Left ventricle myocardium superior (tissue), 1 donor: Measurements from ENCODE around the gene RPH3AL. TPM values are rescaled to one million over a fixed set of nuclear protein-coding genes. Genes with fewer than 3 reads are reported as not detected.
A peak's percentile ranks its signal among the peaks of the same experiment; 100 is the strongest.
"Not testable (repeated sequence)": the region's sequence is repeated elsewhere in the genome, so short reads cannot be mapped to it uniquely, and the experiment has no call there.

Experiments used
- ATAC-seq: fragments of 200-7000 bp; cut with Tn5 transposase; one replicate; pipeline ENCODE4 v1.9.1; 2020; ENCODE audit warnings: mild to moderate bottlenecking, moderate library complexity
- DNase-seq: peaks from one replicate; pipeline ENCODE4 v3.0.0-alpha.2; 2020
- intact Hi-C: fragments of 100-400 bp; cut with micrococcal nuclease; formaldehyde crosslinking; loops from one replicate; pipeline ENCODE4 v1.11.0; 2022
- total RNA-seq: library from RNA; stranded (reverse); fragmentation: NEBNext Ultra II Directional; extraction: Animal tissue kit (Norgen Biotek cat#: 25700); gene quantifications from one replicate; pipeline ENCODE4 v1.2.1, GENCODE V29; 2021
- donor health status: DM: no; HTN: yes; CAD: no; lungs with severe emphysema.

RPH3AL gene
- total RNA-seq, 1 donor from 2014 or later = 3.8 TPM

DNA sequence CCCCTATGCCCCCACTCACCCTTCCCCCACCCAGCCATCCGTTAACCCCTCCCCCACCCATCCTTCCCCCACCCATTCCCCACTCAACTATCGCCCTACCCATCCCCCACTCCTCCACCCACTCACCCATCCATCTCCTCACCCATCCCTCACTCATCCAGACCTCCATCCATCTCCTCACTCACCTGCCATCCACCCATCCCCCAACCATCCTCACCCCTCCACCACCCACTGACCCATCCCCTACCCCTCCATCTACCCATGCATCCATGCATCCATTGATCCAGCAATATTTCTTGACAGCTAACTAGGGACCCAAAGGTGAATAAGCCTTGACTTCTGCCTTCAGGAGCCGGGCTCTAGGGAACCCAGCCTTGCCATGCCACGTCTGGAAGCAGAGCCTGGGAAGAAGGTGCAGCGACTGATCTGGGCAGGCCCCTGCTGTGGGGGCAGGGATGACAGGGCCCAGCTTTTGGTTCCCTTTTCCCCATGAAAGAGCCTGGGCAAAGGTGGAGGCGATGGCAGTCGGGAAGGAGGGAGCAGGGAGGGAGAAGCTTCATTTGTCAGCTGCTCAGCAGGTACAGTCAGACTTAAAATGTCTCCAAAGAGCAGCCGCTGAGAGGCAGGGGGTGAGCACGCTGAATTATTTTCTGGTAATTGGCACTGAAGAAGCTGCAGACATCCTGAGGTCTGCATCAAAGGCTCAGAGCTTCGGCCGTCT is 148.0 kb downstream of the RPH3AL start:
- DNase-seq (no peak), ATAC-seq (no peak)
- intact Hi-C loops = no loop called here

DNA sequence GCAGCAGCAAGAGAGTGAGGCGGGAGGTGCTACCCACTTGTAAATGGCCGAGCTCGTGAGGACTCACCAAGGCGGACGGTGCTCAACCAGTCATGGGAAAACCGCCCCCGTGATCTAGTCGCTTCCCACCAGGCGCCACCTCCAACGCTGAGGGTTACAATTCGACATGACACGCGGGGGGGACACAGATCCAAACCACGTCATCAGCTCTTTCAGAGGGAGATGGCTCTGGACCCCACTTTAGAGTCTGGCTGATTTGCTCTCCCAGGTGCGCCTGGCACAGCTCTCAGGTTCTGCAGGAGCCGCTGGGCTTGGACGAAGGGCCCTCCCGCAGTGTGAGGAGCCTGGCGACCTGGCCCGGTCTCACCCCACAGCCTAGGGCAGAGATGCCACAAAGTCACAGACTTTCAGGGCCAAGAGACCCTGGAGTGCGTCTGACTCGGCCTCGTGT is 150.1 kb downstream of the RPH3AL start:
- intact Hi-C loops = no loop called here
- DNase-seq (no peak), ATAC-seq (no peak)

DNA sequence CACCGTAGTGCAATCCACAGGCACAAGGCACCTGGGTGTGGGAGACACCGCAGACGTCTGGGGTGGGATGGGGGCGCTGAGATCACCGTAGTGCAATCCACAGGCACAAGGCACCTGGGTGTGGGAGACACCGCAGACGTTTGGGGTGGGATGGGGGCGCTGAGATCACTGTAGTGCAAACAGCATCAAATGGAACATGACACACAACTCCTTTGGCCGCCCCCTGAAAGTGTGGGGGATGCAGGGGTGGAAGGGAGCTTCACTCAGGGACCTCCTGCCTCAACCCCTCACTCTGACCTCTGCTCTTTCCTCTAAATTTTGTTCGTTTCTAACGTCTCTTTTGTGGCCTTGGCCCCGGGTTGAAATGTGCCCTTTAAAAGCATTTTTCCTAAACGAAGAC is 150.9 kb downstream of the RPH3AL start:
- ATAC-seq, DNase-seq, intact Hi-C loops: not testable (repeated sequence)

DNA sequence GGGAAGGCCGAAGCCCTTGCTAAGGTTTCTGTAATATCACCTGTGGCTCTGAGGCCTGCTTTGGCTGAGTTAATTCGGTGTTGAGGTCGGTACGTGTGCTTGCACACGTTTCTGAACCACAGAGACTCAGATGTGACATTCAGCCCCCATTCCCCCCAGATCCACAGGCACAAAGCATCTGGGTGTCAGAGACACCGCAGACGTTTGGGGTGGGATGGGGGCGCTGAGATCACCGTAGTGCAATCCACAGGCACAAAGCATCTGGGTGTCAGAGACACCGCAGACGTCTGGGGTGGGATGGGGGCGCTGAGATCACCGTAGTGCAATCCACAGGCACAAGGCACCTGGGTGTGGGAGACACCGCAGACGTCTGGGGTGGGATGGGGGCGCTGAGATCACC is 151.3 kb downstream of the RPH3AL start:
- intact Hi-C loops, ATAC-seq, DNase-seq: not testable (repeated sequence)

DNA sequence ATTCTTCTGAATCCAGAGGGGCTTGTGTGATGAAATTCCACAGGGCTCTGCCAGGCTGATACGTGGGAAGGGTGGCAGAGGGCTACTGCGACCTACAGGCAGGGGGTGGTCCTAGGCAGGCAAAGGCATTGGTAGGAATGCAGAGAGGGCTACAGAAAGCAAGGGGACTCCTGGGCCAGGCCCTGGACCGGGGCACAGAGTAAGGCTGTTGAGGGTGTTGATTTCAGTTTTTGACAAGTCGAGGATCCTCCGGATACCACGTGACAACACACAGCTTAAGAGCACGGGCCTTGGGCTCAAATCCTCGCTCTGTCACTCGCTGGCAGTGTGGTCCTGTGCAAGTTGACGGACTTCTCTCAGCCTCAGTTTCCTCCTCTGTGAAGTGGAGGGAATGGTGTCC is 152.0 kb downstream of the RPH3AL start:
- DNase-seq = no peak
- ATAC-seq = peak; percentile 27
- intact Hi-C loops = no loop called here

DNA sequence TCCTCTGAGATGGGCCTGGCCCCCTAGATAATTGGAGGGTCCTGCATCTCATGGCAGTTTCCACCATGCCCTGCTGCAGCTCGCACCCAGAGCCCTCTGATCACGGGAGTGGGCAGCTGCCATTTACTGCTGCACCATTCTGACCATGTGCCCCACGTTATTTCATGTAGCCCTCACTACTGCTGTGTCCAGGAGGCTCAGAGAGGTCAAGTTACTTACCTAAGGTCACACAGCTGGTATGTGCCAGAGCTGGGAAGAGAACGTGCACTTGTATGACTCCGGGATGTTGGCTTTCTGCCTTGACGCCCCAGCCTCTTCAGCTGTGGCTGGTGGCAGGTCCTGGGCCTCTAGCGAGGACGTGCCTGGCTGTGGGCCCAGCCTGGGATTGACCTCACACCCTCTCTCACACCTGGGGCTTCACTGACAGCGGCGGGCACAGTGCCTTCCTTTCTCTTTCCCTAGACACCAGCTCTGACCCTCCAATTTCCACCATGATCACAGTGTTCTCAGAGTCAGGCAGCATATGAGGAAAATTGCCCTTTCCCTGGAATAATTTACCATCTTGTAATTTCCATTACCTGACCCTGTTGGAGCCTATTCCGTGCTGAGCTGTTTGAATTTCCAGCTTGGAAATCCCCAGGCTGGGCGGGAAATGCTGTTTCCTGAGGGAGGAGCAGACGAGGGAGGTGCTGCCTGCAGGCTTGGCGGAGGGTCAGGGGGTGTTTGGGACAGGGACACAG is 152.6 kb downstream of the RPH3AL start:
- intact Hi-C loops = no loop called here
- DNase-seq (peak; percentile 60), ATAC-seq (peak; percentile 62)

DNA sequence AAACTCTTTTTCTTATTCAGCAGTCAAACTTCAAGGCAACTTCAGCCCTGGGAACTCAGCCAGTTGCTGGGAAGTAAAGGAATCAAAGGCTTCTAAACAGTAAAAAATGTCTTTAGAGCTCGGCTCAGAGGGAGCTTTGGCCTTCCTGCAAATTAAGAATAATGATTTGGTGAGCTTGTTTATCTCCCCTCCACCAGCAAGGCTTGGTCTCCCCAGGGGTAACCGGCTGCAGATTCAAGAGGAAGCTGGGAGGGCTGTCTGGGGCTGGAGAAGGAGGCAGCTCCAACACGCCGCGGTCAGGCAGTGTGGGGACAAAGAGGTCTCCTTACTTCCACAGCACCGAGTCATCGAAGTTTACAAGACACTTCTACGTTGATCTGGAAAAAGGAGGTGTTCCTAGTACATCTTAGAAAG is 153.4 kb downstream of the RPH3AL start:
- DNase-seq = no peak
- peak; percentile 41 for ATAC-seq
- intact Hi-C loops = no loop called here

DNA sequence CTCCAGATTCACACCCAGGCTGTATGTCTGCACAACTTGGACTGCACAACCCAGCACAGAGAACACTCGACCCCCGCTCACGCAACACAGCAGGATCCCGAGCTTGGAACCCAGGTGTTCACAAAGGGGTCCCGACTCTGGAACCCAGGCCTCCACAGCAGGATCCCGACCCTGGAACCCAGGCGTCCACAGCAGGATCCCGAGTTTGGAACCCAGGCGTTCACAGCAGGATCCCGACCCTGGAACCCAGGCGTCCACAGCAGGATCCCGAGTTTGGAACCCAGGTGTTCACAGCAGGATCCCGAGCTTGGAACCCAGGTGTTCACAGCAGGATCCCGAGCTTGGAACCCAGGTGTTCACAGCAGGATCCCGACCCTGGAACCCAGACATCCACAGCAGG is 154.4 kb downstream of the RPH3AL start:
- ATAC-seq, intact Hi-C loops, DNase-seq: not testable (repeated sequence)

DNA sequence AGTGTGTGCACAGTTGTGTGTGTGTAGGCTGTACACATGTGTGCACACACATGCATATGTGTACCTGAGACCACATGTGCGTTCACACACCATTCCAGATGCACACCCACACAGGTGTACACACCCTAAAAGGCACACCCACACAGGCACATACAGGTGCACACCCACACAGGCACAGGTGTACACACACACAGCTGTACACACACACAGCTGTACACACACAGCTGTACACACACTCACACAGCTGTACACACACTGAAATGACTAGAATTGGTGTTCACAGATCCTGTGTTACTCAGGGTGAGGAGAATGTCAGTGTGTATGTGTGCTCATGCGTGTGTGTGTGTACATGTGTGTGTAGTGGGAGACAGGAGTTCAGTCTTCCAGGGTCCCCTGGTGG is 155.3 kb downstream of the RPH3AL start:
- DNase-seq = no peak
- ATAC-seq = no peak
- intact Hi-C loops = no loop called here

DNA sequence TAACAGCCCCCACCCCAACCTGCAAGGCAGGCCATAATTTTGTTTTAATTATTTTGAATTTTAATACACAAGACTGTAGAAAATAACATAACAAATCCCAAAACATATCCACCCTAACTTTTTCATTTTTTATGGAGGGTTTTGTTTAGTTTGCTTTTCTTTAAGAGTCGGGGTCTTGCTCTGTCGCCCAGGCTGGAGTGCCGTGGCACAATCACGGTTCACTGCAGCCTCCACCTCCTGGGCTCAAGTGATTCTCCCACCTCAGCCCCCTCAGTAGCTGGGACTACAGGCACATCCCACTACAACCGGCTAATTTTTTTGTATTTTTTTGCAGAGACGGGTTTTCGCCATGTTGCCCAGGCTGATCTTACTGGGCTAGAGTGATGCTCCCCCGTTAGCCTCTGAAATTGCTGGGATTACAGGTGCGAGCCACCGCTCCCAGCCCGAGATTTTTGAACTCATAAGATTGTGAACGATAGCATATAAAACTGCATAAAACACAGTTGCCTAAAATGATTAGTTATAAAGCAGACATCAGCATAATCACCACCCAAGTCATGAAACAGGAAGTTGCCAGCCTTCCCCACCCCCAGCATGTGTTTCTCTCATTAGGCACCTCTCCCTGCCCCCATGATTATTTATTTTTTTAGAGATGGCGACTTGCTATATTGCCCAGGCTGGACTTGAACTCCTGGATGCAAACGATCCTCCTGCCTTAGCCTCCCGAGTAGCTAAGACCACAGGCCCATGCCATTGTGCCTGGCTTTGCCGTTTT is 157.6 kb downstream of the RPH3AL start:
- DNase-seq (no peak), ATAC-seq (no peak)
- intact Hi-C loops = no loop called here

DNA sequence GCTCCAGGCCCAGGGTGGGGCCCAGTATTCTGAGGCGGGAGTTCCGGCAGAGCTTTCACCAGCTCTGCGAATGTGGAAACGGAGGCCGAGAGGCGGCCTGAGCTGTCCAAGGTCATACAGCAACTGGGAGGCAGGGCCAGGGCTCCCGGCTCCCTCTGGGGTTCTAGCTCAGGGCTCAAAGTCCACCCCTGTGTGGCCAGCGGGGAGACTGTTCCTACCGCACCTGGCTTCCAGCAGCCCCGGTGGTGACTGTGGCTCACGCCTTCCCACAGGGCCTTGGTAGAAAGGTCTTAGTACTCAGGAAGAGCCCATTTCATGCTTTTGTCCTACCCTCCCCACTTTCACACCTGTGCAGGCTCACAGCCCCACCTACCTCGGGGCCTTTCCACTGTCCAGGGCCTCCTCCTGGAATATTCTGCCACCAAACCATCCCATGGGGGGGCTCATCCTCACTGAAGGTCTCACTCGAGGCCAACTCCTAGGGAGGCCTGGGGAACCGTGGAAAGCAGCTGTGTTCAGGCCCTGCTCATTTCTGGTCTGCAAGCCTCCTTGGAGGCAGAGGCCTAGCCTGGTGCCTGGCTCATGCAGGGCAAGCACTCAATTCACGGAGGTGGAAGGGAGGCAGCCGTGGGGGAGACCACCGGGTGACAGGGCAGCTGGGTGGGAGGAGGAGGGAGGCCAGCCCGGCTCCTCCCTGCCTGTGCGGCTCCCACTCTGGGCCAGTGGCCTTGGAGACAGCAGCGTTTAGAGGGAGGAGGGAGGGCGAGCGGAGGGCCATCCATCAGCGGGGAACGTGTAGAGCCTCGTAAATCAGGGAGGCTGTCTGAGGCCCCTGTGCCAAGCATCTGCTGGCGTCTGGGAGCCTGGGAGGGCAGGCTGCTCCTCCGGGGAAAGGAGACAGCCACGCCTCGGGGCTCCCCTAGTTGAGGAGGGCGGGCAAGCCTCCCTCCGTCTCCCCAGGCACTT is 158.5 kb downstream of the RPH3AL start:
- DNase-seq (no peak), ATAC-seq (no peak)
- intact Hi-C loops = no loop called here

DNA sequence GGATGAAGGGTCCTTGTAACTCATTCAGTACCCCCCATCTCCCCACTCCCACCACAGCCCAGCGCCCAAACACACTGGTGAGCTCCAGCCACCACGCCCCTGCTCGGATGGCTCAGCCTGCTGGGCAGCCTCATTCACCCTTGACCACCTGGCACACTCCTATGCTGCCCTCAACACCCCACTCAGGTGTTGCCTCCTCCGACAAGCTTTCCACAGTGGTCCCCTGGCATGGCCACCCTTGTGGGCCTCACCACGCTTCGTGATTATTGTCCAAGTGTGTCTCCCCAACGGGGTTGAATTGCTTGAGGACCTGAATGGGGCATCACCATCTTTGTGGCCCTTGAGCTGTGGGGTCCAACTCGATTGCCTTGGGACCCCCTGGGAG is 159.2 kb downstream of the RPH3AL start:
- ATAC-seq (no peak), DNase-seq (no peak)
- intact Hi-C loops = no loop called here

DNA sequence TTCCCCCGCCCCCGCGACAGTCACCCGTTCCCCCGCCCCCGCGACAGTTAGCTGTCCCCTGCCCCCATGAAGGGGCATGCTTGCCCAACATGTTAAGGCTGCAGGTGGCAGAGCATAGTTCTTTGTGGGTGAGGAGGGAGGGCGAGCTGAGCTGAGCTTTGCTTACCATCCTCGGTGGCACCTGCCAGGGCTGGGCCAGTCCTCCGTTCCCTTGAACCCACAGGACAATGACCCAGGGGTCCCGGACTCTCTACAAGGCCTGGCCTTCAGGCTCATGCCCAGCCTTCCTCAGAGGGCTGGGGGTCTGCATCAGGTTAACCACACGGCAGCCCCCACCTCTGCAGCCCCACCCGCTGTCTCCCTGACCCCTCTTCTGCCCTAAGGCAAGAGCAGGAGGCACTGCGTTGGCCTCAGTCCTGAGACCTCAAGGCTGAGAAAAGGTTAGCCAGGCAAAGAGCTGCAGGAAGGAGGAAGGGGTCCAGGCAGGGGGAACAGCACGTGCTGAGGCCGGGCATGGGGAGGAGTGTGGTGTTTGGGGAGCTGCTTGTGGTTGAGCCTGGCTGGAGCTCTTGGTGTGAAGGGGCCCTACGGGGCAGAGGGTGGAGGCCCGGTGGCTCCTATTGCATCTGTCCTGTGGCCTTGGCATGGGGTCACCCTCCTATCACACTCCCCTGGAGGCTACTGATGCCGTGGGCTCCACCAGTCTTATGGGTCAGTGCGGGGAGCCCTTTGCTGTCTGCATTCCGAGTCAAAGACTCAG is 159.8 kb downstream of the RPH3AL start:
- intact Hi-C loops = no loop called here
- DNase-seq (no peak), ATAC-seq (no peak)

DNA sequence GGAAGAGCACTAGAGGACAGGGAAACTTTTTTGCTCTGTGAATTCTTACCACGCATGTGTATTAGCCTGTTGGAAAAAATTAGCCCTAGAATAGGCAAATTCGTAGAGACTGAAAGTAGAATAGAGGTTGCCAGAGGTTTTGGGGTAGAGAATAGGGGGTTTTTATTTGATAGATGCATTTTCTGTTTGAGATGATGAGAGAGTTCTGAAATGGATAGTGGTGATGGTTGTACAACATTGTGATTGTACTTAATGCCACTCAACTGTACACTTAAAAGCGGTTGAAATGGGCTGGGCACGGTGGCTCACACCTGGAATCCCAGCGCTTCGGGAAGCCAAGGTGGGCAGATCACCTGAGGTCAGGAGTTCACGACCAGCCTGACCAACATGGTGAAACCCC is 163.2 kb downstream of the RPH3AL start:
- intact Hi-C loops = no loop called here
- DNase-seq (no peak), ATAC-seq (no peak)

DNA sequence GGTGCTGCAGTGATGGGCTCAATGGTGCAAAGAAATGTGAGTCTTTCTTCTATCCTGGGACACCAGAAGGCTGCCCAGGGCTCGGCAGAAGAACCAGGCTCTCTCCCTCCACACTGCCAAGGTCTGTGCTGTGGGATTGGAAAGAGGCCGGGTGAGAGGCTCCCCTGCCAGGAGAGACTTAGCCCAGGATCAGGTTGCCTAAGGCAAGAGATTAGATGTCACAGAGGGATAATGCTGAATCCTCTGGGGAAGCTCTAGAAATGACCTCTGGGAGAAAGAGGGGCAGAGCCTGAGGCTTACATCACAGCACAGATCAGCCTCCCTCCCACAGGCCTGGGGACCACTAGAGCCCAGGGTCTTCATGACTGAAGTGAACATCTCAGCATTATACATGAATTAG is 165.5 kb downstream of the RPH3AL start:
- no peak for DNase-seq
- no peak for ATAC-seq
- intact Hi-C loops = no loop called here

DNA sequence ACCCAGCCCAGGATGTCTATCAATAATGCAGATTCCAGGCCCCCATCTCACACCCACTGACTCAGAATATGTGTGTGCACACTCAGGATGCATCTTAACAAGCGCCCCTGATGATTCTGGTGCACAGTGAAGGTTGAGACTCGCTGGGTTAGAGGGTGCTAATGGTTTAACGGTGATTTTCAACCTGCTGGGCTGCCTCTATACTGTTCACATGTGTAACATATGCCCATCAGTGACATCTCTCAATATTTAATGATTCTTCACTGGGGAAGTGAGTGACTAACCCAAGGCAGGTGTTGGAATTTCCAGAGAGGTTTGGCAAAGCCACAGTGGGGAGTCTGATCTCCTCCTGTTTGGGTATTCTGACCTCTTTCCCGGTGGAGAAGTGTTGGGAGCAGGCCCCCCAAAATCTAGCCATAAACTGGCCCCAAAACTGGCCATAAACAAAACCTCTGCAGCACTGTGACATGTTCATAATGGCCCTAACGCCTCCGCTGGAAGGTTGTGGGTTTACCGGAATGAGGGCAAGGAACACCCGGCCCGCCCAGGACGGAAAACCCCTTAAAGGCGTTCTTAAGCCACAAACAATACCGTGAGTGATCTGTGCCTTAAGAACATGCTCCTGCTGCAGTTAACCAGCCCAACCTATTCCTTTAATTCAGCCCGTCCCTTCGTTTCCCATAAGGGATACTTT is 167.0 kb downstream of the RPH3AL start:
- intact Hi-C loops = no loop called here
- no peak for DNase-seq
- no peak for ATAC-seq

DNA sequence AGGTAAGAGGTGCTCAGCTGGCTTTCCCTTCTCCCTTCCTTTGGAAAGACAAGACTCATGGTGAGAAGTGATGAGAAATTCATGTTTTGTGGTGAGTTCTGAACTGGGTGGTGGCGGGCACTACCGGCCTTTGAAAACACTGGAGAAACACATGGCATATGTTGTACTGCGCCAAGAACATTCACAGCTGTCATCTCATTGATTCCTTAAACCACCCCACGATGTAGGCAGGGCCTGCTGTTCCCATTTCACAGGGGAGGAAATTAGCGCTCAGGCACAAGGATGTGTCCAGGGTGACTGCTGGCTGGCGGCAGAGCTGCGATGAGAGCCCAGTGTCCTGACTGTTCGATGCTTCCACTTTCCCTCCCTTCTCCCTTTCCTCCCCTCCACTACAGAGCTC is 169.6 kb downstream of the RPH3AL start:
- DNase-seq (no peak), ATAC-seq (no peak)
- intact Hi-C loops = no loop called here
